CD4-positive, alpha-beta T cell treated with Interleukin-21 for 1 hour (primary cell): Measurements from ENCODE around the gene ITPR2.
"Not testable (repeated sequence)": the region's sequence is repeated elsewhere in the genome, so short reads cannot be mapped to it uniquely, and the experiment has no call there.

Source experiments
- DNase-seq: peaks from one replicate; pipeline ENCODE4 v3.0.0-alpha.2; 2020

ITPR2 gene

GRCh38 chr12:26832822-26833742 is at the start of gene ITPR2:
TSS of gene ITPR2 (minus strand) at chr12:26833194. CDS start at chr12:26832781, 413 bp downstream.
- DNase-seq = peak; percentile 92

- no peak for DNase-seq
Observed at GRCh38 chr12:26880625-26881024, 47.6 kb upstream of the ITPR2 start.

DNA sequence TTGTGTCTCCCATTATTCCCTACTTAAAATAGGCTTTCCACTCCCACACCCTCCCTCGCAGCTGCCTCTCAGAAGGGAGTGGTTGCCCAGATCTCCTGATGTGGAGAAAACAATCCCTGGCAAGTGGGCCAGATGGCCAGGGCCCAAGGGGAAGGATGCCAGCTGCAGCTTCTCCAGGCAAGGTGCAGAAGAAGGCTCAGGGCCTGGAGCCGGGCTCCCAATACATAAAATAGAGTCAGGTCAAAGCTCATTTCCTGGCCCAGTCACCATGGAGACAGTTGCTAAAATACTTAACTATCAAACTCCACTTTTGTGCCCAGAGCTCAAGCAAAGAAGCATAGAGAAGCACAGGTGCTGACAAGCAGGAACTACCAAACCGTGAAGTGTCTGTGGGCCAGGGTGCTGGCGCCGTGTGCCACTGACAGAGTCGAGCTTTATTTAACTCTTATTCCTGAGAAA is 45.7 kb upstream of the ITPR2 start:
- DNase-seq = no peak

DNA sequence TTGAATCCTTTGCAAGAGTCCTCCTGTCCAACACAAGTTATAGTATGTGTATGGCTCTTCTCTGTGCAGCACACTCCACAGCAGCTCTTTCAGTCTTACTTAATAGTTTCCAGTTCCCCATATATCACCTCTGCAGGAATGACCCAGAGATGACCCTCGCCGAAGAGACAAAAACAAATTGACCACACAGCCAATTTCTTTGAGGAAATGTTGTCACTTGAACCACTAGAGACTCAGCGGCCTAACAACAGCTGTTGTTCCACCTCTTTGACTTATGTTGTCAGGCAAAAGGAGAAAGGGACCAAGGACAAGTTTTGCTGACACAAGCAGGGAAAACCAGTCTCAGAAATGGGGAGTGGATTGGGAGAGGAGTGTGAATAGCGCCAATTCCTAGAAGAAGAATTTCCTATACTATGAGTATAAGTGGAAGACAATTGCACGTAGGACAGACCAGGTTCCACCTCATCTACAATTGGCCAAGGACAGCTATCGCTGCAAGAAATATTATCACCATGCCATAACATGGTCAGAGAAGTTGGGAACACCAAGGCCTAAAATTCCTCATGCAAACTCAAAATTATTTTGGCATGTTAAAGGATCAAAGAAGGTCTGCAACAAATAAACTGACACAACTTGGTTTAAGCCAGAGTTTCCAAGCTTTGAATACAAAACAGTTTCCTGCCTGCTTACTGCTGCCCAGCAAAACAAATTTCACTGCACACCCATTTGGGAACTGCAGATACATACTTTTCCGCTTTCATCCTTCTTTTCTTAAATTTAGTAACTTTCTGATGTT is 41.7 kb upstream of the ITPR2 start:
- peak; percentile 3 for DNase-seq

DNA sequence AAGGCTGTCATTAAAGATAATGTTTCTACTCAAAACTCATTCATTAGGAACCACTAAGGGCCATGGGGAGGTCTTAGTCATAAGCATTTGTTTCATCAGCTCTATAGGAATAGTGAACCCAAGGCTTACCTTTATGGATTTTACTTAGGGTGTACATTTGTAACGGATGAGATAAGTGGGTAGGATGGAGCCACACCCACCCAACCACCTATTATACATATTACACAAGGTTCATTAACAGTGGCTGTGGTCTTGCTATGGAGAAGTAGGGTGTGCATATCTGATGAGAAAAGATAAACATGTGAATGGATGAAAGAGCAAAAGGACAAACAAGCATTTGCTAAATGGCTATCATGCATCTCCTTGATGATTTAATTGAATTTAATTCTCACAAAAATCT is 39.6 kb upstream of the ITPR2 start:
- no peak for DNase-seq

- no peak for DNase-seq
Observed at GRCh38 chr12:26871985-26872384, 39.0 kb upstream of the ITPR2 start.

DNA sequence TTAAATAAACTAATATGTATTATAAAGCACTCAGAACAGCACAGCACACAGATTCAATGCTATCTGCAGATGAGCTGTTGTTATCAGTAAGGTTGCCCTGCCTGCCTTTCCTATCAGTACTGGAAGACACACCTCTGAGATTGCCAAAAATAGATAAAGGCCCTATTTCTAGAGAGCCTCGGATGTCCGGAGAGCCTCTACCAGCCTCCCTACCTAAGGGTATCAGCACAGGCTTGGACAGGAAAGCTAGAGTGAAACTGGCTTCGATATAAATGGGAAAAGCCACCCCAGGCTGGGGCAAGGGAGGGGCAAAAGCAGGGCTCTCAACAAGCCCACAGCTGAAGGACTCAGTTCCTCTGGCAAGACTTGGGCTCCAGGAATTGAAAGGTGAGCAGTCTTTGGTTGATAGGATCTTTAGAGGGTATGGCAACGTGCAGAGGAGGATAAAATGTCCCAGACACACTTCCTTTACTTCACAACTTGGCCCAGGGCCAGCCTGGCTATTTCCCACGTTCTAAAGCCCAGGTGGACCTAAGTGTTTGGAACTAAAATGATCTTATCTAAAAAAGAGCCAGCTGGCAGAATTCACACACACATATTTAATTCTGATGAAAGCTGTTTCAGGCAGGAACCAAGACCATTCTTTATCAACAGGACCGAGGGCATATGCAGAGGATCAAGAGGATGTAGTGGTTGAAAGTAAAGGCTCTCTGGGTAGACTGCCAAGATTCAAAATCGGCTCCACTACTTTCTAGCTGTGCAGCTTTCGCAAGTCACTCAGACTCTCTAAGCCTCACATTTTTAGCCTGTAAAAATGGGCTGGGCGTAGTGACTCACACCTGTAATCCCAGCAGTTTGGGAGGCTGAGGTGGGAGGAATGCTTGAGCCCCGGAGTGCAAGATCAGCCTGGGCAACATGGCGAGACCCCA is 37.8 kb upstream of the ITPR2 start:
- no peak for DNase-seq

DNA sequence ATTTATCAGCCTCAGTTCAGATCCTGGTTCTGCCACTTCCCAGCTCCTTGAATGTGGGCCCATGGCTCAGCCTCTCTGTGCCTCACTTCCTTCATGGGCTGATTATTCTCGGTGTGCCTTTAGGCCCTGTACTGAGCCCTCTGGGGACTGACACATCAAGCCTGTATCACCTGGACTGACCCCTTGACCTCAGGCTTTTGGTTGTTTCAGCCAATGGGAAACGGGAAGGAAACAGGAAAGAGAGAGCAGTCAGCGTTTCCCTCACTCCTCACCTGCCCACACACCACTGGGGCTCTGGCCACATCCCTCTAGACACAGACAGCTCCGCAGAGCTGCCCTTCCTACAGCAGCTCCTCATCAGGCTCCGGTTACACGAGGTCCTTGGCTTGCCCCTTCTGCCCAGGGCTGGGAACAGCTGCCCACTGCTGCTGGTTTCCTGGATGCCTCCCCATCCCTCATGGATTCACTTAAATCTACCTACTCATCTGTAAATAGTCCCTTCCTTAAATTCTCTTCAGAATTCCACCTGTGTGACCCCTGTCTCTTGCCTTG is 37.0 kb upstream of the ITPR2 start:
- no peak for DNase-seq

- DNase-seq = no peak
Observed at GRCh38 chr12:26869104-26869494, 36.1 kb upstream of the ITPR2 start.

DNA sequence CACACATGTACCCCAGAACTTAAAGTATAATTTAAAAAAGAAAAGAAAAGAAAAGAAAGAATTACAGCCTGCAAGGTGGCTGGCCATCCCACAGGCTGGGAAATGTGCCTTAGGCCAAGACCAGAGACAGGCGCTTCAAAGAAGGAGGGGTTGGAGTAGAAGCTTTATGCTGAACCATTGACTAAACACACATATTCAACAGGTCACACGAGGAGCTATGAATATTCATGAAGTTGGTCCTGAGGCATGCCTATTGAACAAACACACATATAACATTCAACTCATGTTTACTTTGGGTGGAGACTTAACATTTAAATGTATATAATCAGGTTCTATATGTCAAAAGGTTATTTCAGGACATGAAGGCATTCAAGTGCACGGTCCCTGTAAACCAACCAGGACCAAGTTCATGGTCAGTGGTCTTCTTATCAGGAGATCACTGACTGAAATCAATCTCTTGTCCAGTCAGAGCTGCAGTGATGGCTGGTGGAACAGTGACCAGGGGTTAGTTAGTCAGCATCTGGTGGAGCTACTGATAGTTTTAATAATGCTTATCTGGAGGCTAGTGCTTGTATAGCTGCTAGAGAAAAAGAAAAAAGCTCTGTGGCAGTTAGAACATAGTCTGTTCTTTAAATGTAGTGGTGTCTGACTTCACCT is 35.6 kb upstream of the ITPR2 start:
- no peak for DNase-seq

GRCh38 chr12:26867080-26867479 is 34.1 kb upstream of the ITPR2 start:
- no peak for DNase-seq

GRCh38 chr12:26863515-26863914 is 30.5 kb upstream of the ITPR2 start:
- DNase-seq = no peak

DNA sequence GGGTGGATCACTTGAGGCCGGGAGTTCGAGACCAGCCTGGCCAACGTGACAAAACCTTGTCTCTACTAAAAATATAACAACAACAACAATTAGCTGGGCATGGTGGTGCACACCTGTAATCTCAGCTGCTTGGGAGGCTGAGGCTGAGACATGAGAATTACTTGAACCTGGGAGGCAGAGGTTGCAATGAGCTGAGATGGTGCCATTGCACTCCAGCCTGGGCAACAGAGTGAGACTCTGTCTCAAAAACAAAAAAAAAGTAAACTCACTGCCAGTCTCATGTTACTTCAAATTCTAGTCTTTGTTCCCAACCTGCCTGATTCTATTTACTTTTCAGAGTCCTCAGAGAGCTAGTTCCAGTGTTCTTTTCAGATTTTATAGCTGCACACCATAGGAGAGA is 29.8 kb upstream of the ITPR2 start:
- DNase-seq = not testable (repeated sequence)

DNA sequence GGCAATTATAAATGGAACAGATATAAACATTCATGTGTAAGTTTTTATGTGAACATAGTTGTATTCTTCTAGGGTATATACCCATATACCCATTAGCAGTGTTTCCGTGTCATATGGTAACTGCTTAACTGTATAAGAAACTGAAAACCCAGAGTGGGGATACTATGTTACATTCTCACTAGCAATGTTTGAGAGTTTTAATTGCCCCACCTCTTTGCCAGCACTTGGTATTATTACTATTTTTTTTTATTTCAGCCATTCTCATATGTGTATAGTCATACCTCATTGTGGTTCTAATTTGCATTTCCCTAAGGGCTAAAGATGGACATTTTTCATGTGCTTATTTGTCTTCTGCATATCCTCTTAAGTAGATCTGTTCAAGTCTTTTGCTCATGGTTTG is 28.7 kb upstream of the ITPR2 start:
- DNase-seq = no peak

DNA sequence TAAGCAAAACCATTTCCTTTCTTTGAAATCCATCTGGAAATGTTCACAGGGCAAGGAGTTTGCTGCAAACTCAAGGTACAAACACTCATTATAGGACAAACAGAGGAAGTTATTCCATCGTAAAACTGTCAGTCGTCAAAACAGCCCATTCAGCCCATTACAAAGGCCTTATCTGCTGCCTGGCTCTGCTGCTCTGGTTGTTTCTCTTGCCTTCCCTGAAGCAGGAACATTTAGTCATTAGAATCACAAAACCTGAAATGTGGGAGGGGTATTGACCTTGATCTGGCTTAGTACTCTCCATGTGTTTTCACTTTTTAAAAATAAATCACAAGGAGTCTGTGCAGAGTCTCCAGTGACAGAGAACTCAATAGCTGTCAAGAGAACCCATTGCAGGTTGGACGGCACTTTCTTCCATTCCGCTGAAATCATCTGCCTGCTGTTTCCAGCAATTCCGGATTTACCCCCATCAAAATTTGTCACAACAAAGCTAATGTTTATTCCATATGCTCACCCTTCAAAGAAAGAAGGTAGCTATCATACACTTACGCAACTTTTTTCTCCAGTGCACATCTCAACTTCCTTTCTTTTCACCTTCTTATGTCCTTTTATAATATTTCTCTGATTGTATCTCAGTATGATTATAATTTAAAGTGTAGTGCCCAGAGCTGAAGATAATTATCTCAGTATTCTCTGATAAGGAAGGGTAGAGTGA is 24.6 kb upstream of the ITPR2 start:
- DNase-seq = no peak

DNA sequence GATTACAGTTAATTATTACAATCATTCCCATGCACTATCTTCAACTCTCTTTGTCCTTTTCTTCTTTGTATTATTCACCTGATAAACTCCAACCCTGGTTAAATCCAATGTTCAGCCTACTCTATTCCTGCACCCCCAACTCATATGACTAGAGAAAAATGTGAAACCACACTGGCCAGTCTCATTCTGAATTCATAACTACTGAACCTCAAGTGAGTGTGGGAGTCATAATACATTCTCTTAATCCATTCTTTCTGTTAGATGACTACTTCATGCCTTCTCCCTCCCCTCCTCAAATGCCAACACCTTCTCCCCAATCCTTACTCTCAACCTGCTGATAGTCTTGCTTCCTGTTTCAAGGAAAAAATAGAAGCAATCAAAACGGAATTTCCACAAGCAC is 22.3 kb upstream of the ITPR2 start:
- DNase-seq = no peak

- DNase-seq = no peak
Observed at GRCh38 chr12:26854031-26854390, 21.0 kb upstream of the ITPR2 start.

DNA sequence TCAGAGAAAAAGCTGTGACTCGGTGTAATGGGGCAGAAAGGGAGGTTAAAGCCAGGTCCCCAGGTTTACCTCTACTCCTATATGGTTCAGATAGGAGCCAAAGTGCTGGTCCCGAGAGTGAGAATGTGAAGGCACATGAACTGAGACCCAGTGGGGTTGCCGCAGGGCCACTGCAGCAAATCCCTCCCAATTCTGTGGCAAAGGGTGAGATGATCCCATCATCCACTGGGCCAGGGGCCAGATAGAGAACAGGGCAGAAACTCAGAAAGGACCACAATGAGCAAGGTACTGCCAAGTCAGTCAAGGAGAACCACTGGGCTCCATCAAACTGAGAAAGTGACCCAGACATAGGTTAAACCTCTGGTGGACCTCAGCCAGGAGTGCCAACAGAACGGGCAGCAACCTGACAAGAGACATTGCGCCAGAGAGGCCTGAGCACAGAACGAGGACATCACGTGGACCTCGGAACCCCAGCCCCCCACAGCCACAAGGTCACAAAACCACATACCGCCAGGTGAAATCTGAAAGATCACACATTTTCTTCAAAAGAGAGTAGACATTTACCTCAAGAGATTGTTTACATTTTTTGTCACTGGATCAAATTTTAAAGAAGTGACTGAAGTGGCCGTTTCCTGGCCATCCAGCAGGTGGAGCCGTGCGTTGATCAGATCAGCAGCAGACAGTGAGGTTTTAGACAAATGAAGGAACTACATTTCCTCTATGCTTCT is 20.5 kb upstream of the ITPR2 start:
- DNase-seq = peak; percentile 76

- no peak for DNase-seq
Observed at GRCh38 chr12:26851031-26851809, 18.2 kb upstream of the ITPR2 start.
